ENCODE measurements around the gene SLC41A3.
"Not testable (repeated sequence)": the region's sequence is repeated elsewhere in the genome, so short reads cannot be mapped to it uniquely, and the experiment has no call there.

Gene SLC41A3

GRCh38 chr3:125958511-125959316 lies 125.2 kb downstream of the SLC41A3 start:
- DNase-seq (ENCODE audit: low spot score) = no peak

GRCh38 chr3:125957674-125958510 lies 126.0 kb downstream of the SLC41A3 start:
- no peak for DNase-seq (ENCODE audit: low spot score)

GRCh38 chr3:125957020-125957419 lies 126.9 kb downstream of the SLC41A3 start:
- not testable (repeated sequence) for DNase-seq (ENCODE audit: low spot score)

Measured in left forelimb (tissue), 1 donor.